HL-60 (cell line): Measurements from ENCODE around the gene BCDIN3D.

Experiments used
- DNase-seq, 2 experiments: peaks; one replicate each; pipeline ENCODE4 v3.0.0-alpha.2; 2010 to 2020; ENCODE audit warnings: low read depth in 1 of 2, low spot score in 1 of 2
- H3K27ac ChIP-seq: fragments of 250-450 bp; sonication (Bioruptor Pico); replicated peaks from 2 replicates; pipeline ENCODE4 v1.5.1; 2020; ENCODE audit warnings: mild to moderate bottlenecking, moderate library complexity
- H3K27me3 ChIP-seq: fragments of 250-450 bp; sonication (Bioruptor Pico); 2 replicates; pipeline ENCODE4 v1.5.1; 2021; ENCODE audit warnings: mild to moderate bottlenecking, moderate library complexity; ENCODE audit not compliant: insufficient read depth, poor library complexity, severe bottlenecking
- H3K4me3 ChIP-seq: replicated peaks from 2 replicates; pipeline ENCODE4 v1.5.1; 2011; ENCODE audit warnings: mild to moderate bottlenecking, control low read depth, low read length; ENCODE audit not compliant: insufficient read depth
- CTCF ChIP-seq: IDR thresholded peaks from one replicate; pipeline ENCODE4 v1.5.1; 2011; ENCODE audit warnings: low read length, control low read depth, inconsistent platforms; ENCODE audit not compliant: insufficient read depth
- GABPA ChIP-seq: IDR thresholded peaks from 2 replicates; pipeline ENCODE4 v1.6.1; 2012; ENCODE audit warnings: low read depth
- POLR2AphosphoS5 ChIP-seq: IDR thresholded peaks from 2 replicates; pipeline ENCODE4 v1.6.1; 2012; ENCODE audit warnings: low read depth
- REST ChIP-seq: IDR thresholded peaks from 2 replicates; pipeline ENCODE4 v1.6.1; 2012; ENCODE audit warnings: low read depth; ENCODE audit not compliant: insufficient replicate concordance
- SPI1 ChIP-seq: IDR thresholded peaks from 2 replicates; pipeline ENCODE4 v1.6.1; 2012; ENCODE audit warnings: low read depth, mild to moderate bottlenecking, borderline replicate concordance

BCDIN3D gene

GRCh38 chr12:49827401-49828099, 15.4 kb downstream of the BCDIN3D start:
- no peak for TF ChIP-seq SPI1
- DNase-seq, result peak; percentile 24 to 45
- Histone ChIP-seq H3K4me3 (peak overlapping the region; percentile 85), H3K27ac (no peak overlapping the region), H3K27me3 (no peaks in the 10 kb centered on the region)

GRCh38 chr12:49827051-49827400, 15.9 kb downstream of the BCDIN3D start:
- Histone ChIP-seq H3K27ac (no peak overlapping the region), H3K4me3 (no peak overlapping the region), H3K27me3 (no peaks in the 10 kb centered on the region)
- TF ChIP-seq SPI1, result no peak
- TF ChIP-seq GABPA, result no peak
- TF ChIP-seq POLR2AphosphoS5, result no peak
- TF ChIP-seq CTCF, result no peak
- no peak for TF ChIP-seq REST
- DNase-seq, result no peak

GRCh38 chr12:49825971-49826421, 16.9 kb downstream of the BCDIN3D start:
- TF ChIP-seq SPI1 (no peak), REST (no peak), GABPA (no peak), CTCF (no peak), POLR2AphosphoS5 (no peak)
- DNase-seq, result no peak
- no peak overlapping the region for H3K27ac ChIP-seq
- H3K27me3 ChIP-seq, result no peaks in the 10 kb centered on the region
- no peak overlapping the region for H3K4me3 ChIP-seq

GRCh38 chr12:49825360-49825970, 17.4 kb downstream of the BCDIN3D start:
- no peak for TF ChIP-seq REST
- no peak for TF ChIP-seq POLR2AphosphoS5
- no peak for TF ChIP-seq SPI1
- TF ChIP-seq GABPA, result no peak
- TF ChIP-seq CTCF, result no peak
- peak in 1 of 2 experiments; percentile 71 for DNase-seq
- H3K27ac ChIP-seq, result peak overlapping the region; percentile 47
- H3K4me3 ChIP-seq, result no peak overlapping the region; the same call in 1 of the 2 replicates
- no peaks in the 10 kb centered on the region for H3K27me3 ChIP-seq
